Stromal cell of bone marrow (primary cell): Measurements from ENCODE around the gene HVCN1.
A peak's percentile ranks its signal among the peaks of the same experiment; 100 is the strongest.
"Not testable (repeated sequence)": the region's sequence is repeated elsewhere in the genome, so short reads cannot be mapped to it uniquely, and the experiment has no call there.

Experiments
- DNase-seq: peaks from one replicate; pipeline ENCODE4 v3.0.0-alpha.2; 2012; ENCODE audit warnings: low read depth

HVCN1 gene

DNA sequence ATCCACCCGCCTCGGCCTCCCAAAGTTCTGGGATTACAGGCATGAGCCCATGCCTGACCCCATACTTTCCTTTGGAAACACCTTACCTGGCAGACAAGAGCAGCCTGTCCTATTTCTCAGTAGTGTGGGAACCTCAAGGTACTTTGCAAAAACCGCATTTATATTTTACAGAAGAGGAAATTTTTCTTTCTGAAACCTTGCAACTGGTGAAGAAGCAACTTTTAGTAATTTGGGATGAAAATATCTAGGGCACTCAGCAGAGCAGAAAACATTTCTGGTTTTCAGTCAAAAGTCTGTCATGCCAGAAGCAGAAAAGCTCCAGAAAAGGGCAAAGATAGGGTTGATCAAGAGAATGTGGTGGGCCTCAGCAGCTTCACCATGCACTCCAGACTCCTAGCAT, 21.2 kb downstream of the HVCN1 start:
- no peak for DNase-seq

GRCh38 chr12:110666892-110667291, 22.0 kb downstream of the HVCN1 start:
- DNase-seq = no peak

DNA sequence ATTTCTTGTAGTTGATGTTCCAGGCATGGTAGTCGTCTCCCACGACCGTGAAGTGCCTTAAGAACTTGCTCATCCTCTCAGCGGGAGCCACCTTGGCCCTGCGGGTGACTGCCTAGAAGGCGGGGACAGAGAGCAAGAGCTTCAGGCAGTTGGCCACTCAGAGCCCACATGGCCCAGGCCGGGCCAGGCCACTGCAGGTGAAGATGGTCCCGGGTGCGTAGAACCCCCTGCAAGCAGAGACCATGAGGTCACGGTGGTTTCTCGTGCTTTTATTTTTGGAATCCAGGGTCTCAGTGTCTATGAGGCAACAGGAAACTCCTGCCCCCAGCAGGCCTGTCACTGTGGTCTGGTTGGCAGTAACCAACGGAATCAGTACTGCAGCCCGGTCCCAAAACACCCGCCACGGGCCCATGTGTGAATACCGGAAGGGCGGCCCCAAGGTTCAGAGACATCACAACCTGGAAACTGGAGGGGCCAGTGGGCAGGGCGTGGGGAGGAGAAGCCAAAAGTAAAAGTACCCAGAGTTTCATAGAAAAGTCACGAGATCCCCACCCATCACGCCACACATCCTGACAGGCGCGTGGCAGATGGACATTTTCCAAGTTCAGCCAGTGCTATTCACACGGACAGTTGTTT, 27.5 kb downstream of the HVCN1 start:
- no peak for DNase-seq

DNA sequence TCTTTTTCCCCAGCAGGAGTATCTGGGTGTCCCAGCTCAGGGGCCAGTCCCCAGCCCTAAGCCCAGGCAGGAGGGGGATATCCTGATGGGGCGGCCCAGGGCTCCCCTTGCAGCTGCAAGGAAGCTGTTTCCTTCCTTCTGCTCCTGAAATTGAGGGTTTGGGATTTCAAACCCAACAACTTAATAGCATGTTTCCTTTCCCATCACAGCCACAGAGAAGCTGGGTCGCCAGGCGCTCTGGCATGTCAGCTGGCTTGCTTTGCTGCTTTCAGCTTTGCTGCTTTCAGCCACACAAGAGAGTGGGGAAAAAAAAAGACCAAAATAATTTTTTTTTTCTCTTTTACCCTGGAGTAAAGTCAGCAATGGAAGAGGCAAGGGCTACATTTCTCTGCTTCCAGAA, 30.0 kb downstream of the HVCN1 start:
- DNase-seq = no peak

DNA sequence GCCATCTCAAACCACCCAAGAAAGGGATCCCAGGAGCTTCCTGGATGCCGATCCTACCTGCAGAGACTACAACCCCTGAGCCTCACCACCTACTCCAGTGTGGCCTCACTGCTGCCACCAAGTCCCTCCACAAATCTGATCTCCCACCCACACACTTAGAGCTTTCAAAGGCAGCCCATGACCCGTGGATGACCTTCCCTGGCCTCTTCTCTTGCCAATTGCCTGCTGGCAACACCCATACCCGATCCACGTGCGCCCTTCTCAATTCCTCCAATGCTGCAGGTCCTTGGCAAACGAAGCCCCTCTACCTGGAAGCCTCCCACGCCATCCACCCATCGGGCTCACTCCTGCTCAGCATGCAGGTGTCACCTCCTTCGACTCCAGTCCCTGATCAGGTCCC, 30.7 kb downstream of the HVCN1 start:
- no peak for DNase-seq

DNA sequence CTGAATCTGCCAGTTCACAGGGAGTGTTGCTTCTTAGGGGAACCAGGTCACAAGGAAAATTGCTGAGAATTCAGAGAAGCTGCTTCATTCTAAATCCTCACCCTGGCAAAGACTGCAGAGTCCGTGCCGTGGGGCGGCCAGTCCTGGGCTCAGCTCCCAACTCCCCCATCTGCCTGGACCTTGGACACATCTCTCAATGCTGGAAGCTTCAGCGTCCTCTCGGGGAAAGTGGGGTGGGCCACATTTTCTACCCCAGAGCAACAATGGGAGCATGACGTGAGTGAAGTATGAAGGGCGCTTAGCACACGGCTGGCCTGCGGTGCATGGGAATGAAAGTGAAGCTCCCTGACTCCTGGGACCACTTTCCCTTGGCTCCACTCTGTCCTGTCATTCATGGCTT, 31.2 kb downstream of the HVCN1 start:
- no peak for DNase-seq

- no peak for DNase-seq
Observed at GRCh38 chr12:110656071-110656655, 32.8 kb downstream of the HVCN1 start.

- not testable (repeated sequence) for DNase-seq
Observed at GRCh38 chr12:110654238-110654637, 34.7 kb downstream of the HVCN1 start.

GRCh38 chr12:110649341-110649847, 39.5 kb downstream of the HVCN1 start:
- no peak for DNase-seq

DNA sequence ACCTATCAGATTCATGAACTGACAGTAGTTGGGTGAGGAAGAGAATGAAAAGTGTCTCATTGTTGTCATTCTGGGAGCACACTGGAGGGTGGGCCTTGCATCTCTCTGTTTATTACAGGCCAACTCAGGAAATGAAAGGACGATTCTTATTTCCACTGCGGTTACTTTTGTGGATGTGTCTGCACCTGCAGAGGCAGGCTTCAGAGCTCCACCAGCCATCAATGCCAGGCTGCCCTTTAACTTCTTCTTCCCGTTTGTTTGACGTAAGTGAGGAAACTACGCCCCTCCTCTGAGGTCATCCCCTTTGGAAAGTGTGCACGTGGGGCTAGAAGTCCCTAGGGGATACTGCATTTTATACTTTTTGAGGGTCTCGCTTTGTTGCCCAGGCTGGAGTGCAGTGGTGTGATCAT, 41.3 kb downstream of the HVCN1 start:
- DNase-seq = no peak

- no peak for DNase-seq
Observed at GRCh38 chr12:110641521-110641920, 47.4 kb downstream of the HVCN1 start.

DNA sequence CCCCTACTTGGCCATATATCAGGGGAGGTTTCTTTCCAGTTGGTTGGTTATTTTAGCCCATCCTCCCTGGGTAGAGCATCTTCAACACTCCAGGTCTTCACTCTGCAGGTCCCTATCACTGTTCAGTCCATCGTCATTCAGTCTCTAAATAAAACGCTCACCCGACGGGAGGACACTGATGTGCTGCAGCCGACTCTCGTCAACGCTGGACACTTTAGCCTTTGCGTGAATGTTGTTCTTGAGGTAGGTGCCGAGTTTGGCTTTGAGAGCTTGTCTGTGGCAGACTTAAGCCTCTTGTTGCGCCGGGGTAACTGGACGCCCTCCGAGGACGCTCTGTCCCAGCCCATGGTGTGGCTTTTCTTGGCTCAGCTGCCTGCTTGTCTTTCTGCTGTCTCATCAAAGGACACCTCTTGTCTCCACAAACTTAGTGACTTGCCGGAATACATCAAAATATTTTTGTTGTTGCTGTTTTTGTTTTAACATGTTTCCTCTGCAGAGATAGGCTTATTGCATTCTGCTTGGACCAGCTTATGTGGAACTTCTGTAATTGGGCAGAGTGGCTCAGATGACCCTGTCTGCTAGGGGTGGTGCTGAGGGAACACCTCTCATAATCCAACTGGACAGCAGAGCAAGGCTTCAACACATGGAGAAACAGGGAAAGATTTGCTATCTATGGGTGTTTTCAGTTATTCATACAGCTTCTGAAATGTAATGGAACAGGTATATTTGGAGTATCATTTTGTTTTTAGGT, 48.5 kb downstream of the HVCN1 start:
- no peak for DNase-seq

- DNase-seq = peak; percentile 51
Observed at GRCh38 chr12:110639336-110640141, 49.4 kb downstream of the HVCN1 start.

DNA sequence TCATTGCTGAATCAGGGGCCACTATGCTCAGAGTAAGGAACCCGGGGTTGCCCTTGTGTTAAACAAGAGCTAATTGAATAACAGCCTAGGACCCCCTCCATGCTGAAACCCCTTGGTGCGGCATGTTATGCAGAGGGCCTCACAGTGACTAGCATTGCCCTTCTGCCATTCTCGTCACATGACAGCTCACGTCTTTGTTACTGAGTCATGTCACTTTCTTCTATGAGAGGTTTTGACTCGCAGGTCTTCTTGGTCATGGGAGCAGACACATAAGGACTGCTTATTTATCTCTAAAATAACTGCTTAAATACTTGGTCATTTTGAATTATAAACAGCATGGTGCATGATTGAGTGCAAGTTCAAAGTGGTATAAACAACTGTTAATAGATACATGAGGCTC, 50.1 kb downstream of the HVCN1 start:
- no peak for DNase-seq

GRCh38 chr12:110637869-110638441, 51.0 kb downstream of the HVCN1 start:
- DNase-seq = no peak

GRCh38 chr12:110636516-110636915, 52.4 kb downstream of the HVCN1 start:
- DNase-seq = no peak

DNA sequence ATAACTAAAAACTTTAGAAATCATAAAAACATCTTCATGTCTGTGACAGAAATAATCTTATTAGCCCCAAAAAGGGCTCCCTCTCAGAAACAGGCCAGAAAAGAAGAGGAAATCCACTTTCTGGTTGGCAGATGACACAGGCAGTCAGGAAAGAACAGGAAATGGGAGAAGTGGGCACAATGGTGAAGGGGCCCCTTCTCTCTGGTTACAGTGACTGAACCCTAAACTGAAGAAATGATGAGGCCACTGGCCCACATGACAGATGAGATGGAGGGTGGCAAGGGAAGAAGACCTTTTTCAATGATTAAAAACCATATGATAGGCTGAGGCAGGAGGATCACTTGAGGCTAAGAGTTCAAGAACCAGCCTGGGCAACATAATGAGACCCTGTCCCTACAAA, 53.9 kb downstream of the HVCN1 start:
- no peak for DNase-seq

DNA sequence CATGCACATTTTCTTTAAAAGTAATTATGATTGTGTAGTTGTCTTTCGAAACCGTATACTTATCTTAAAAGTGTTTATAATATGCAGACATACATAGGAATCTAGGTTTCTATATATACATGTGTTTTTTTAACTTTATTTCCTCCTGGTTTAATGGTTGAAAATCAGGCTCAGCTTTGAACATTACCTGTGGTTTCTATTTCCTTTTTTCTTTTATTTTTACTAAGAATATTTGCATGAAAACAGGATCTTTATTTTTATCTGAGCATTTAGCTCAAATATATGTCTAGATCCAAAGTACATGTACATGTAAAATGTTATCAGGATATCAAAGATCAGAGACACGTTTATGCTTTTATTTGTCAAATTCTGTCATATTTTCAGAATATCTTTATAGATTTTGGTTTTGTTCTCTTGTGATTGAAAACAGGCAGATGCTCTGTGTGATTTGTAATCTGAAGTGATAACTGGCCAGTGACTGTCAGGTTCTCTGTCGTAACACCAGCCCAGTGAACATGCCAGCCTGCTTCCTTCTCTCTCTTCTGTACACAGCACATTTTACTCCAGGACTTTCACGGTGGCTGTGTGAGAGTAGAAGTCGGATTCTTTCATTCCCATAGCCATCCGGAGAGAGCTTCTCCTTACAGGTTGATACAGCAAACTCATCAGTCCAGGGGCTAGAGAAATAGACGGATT, 61.3 kb downstream of the HVCN1 start:
- no peak for DNase-seq

DNA sequence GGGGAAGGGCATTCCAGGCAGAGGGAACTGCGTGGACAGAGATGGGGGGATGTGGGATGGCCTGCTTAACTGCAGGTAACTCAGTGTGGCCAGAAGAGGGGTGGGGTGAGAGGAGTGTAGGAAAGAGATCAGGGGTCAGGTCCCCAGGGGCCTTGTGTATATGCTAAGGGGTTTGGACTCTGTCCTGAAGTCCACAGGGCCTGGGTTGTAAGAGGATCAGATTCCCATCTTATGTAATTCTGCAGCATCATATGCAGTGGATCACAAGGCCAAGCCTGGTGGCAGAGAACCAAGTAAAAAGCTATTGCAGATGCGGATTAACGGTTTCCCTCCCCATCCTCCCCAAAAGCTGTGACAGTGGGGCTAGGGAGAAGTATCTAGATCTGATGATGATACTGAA, 66.3 kb downstream of the HVCN1 start:
- no peak for DNase-seq

DNA sequence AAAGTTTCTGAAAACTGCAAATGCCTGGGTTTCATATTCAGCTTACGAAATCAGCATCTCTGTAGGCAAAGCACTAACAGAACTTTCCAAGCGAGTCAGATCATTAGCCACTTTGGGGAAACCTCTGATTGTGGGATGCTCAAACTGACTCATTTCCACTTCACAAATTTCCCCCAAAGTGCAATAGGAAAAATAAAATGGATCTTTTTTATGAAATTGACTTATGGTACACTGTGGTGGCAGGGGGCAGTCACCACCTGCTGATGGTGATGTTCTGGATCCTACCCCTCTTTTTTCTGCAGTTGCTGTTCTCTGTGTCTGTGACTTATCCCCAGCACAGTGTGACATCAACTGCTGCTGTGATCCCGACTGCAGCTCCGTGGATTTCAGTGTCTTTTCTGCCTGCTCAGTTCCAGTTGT, 69.4 kb downstream of the HVCN1 start:
- peak; percentile 21 for DNase-seq

- no peak for DNase-seq
Observed at GRCh38 chr12:110616471-110617115, 72.3 kb downstream of the HVCN1 start.
